PC-9 (cell line): ENCODE measurements around the gene SP3. TPM values are rescaled to one million over a fixed set of nuclear protein-coding genes. Genes with fewer than 3 reads are reported as not detected.

ENCODE experiments used
- BruUV-seq: library from RNA; stranded (reverse); fragments of 400-500 nt; replicated peaks from 2 replicates; lab custom pipeline; 2021; lab: Mats Ljungman, UMichigan
- CTCF ChIA-PET: fragments of 300-600 bp; sonication (Branson Sonifier 250); formaldehyde crosslinking; loops from one replicate; lab custom pipeline; 2022; ENCODE audit warnings: antibody characterized with exemption; lab: Charles Lee
- POLR2A ChIA-PET: fragments of 300-600 bp; sonication (Branson Sonifier 250); formaldehyde crosslinking; loops from one replicate; lab custom pipeline; 2022; ENCODE audit warnings: antibody characterized with exemption; ENCODE audit not compliant: unreplicated experiment; lab: Charles Lee
- DNase-seq, 2 experiments: peaks; one replicate each; pipeline versions ENCODE4 v3.0.0 to v3.0.0-alpha.2; 2015 to 2022; ENCODE audit warnings: mixed read lengths in 1 of 2
- H2AFZ ChIP-seq: fragments of 200-600 bp; sonication (generic); 2 replicates; pipeline ENCODE4 v1.8.1; 2017; ENCODE audit warnings: antibody characterized with exemption
- H3F3A ChIP-seq: fragments of 200-600 bp; sonication (generic); 2 replicates; pipeline ENCODE4 v1.8.1; 2017; ENCODE audit warnings: antibody characterized with exemption, mild to moderate bottlenecking, low read depth; ENCODE audit not compliant: insufficient read depth
- H3K27ac ChIP-seq: fragments of 200-600 bp; sonication (generic); 2 replicates; pipeline ENCODE4 v1.6.1; 2016; ENCODE audit warnings: mixed run types
- H3K27me3 ChIP-seq: fragments of 200-600 bp; sonication (generic); 2 replicates; pipeline ENCODE4 v1.6.1; 2016; ENCODE audit warnings: low read depth, mixed run types; ENCODE audit not compliant: insufficient read depth
- H3K36me3 ChIP-seq: fragments of 200-600 bp; sonication (generic); 2 replicates; pipeline ENCODE4 v1.6.1; 2016; ENCODE audit warnings: low read depth, mixed run types
- H3K4me1 ChIP-seq: fragments of 200-600 bp; sonication (generic); replicated peaks from 2 replicates; pipeline ENCODE4 v1.6.1; 2016; ENCODE audit warnings: mixed run types; ENCODE audit not compliant: insufficient read depth
- H3K4me2 ChIP-seq: fragments of 200-600 bp; sonication (generic); 2 replicates; pipeline ENCODE4 v1.6.1; 2017; ENCODE audit warnings: mixed run types
- H3K4me3 ChIP-seq: fragments of 200-600 bp; sonication (generic); 2 replicates; pipeline ENCODE4 v1.6.1; 2016; ENCODE audit warnings: mixed run types
- H3K79me2 ChIP-seq: fragments of 200-600 bp; sonication (generic); 2 replicates; pipeline ENCODE4 v1.6.1; 2017; ENCODE audit warnings: low read depth, mixed run types
- H3K9me2 ChIP-seq: fragments of 200-600 bp; sonication (generic); 2 replicates; pipeline ENCODE4 v1.8.1; 2017; ENCODE audit warnings: mild to moderate bottlenecking; ENCODE audit not compliant: insufficient read depth
- H3K9me3 ChIP-seq: fragments of 200-600 bp; sonication (generic); 2 replicates; pipeline ENCODE4 v1.8.1; 2016; ENCODE audit warnings: low read depth; ENCODE audit not compliant: insufficient read depth
- H4K20me1 ChIP-seq: fragments of 200-600 bp; sonication (generic); 2 replicates; pipeline ENCODE4 v1.8.1; 2017; ENCODE audit not compliant: insufficient read depth
- CTCF ChIP-seq: fragments of 200-600 bp; sonication (generic); conservative IDR thresholded peaks from 2 replicates; pipeline ENCODE4 v1.6.1; 2017; ENCODE audit warnings: mixed run types, antibody characterized with exemption, mild to moderate bottlenecking, moderate library complexity
- EZH2 ChIP-seq: fragments of 200-600 bp; sonication (generic); IDR thresholded peaks from 2 replicates; pipeline ENCODE4 v1.8.0; 2017; ENCODE audit warnings: antibody characterized with exemption, low read depth
- intact Hi-C: fragments of 100-400 bp; cut with micrococcal nuclease; formaldehyde crosslinking; loops from one replicate; pipeline ENCODE4 v1.10.0; 2022; ENCODE audit not compliant: unreplicated experiment
- total RNA-seq: library from RNA; stranded (reverse); gene quantifications from 2 replicates; pipeline ENCODE4 v1.2.3, GENCODE V29; 2021

SP3 gene
- total RNA-seq, 1 experiment from 2014 or later: 127 TPM

GRCh38 chr2:173862612-173863217, 102.5 kb downstream of the SP3 start:
- ChIA-PET POLR2A (no interaction called here), CTCF (no interaction called here)

GRCh38 chr2:173860566-173860965, 104.6 kb downstream of the SP3 start:
- Histone ChIP-seq H3K4me1 (no peaks in the 10 kb centered on the region), H3K4me3 (no peak overlapping the region), H3F3A (no peaks in the 10 kb centered on the region), H3K9me3 (no peaks in the 10 kb centered on the region), H2AFZ (no peak overlapping the region), H3K79me2 (no peaks in the 10 kb centered on the region), H3K27me3 (no peaks in the 10 kb centered on the region), H3K4me2 (no peak overlapping the region), H3K27ac (no peak overlapping the region), H3K9me2 (no peaks in the 10 kb centered on the region), H3K36me3 (no peaks in the 10 kb centered on the region), H4K20me1 (no peaks in the 10 kb centered on the region)
- no TSS peak for BruUV-seq
- ChIA-PET CTCF (no interaction called here), POLR2A (no interaction called here)
- intact Hi-C loops: no loop called here
- DNase-seq: no peak
- no peak for TF ChIP-seq CTCF

More at GRCh38 chr2:173862612-173863217, 102.5 kb downstream of the SP3 start:
- Histone ChIP-seq H3F3A (no peaks in the 10 kb centered on the region), H3K4me1 (no peaks in the 10 kb centered on the region), H4K20me1 (no peaks in the 10 kb centered on the region), H3K27ac (no peak overlapping the region), H3K9me3 (no peaks in the 10 kb centered on the region), H3K9me2 (no peaks in the 10 kb centered on the region), H3K27me3 (peaks cover 4% of the 10 kb centered on the region; the same call in 1 of the 2 replicates), H3K79me2 (no peaks in the 10 kb centered on the region), H3K36me3 (no peaks in the 10 kb centered on the region), H3K4me2 (no peak overlapping the region), H3K4me3 (no peak overlapping the region), H2AFZ (no peak overlapping the region)
- no peak for DNase-seq
- intact Hi-C loops: no loop called here
- TF ChIP-seq EZH2: no peak
- BruUV-seq: no TSS peak

- no peak overlapping the region for H2AFZ ChIP-seq
- no peak overlapping the region for H3K4me3 ChIP-seq
- no peaks in the 10 kb centered on the region for H4K20me1 ChIP-seq
- no peaks in the 10 kb centered on the region for H3K9me3 ChIP-seq
- no TSS peak for BruUV-seq
- H3K27me3 ChIP-seq: no peaks in the 10 kb centered on the region
- no peak overlapping the region for H3K4me2 ChIP-seq
- no peaks in the 10 kb centered on the region for H3F3A ChIP-seq
- intact Hi-C loops: no loop called here
- no peak for DNase-seq
- CTCF ChIA-PET: no interaction called here
- no peaks in the 10 kb centered on the region for H3K4me1 ChIP-seq
- POLR2A ChIA-PET: no interaction called here
- no peaks in the 10 kb centered on the region for H3K79me2 ChIP-seq
- TF ChIP-seq EZH2: no peak
- no peak for TF ChIP-seq CTCF
- no peak overlapping the region for H3K27ac ChIP-seq
- H3K9me2 ChIP-seq: no peaks in the 10 kb centered on the region
- no peaks in the 10 kb centered on the region for H3K36me3 ChIP-seq
Measured at GRCh38 chr2:173860082-173860481, 105.1 kb downstream of the SP3 start.

- H4K20me1 ChIP-seq: no peaks in the 10 kb centered on the region
- no peak overlapping the region for H3K4me2 ChIP-seq
- TF ChIP-seq CTCF: no peak
- TF ChIP-seq EZH2: no peak
- H3K9me2 ChIP-seq: no peaks in the 10 kb centered on the region
- no peaks in the 10 kb centered on the region for H3F3A ChIP-seq
- no peak overlapping the region for H2AFZ ChIP-seq
- CTCF ChIA-PET: interaction anchor here (0.6 to 0.7 kb wide), 2 partner anchors 24 to 543 kb away, joined by 3 to 6 read pairs; no protein-coding TSS in a partner anchor
- no peaks in the 10 kb centered on the region for H3K36me3 ChIP-seq
- no peak overlapping the region for H3K27ac ChIP-seq
- POLR2A ChIA-PET: no interaction called here
- H3K79me2 ChIP-seq: no peaks in the 10 kb centered on the region
- no peaks in the 10 kb centered on the region for H3K27me3 ChIP-seq
- H3K9me3 ChIP-seq: no peaks in the 10 kb centered on the region
- no TSS peak for BruUV-seq
- no peak for DNase-seq
- no peak overlapping the region for H3K4me3 ChIP-seq
- intact Hi-C loops: no loop called here
- no peaks in the 10 kb centered on the region for H3K4me1 ChIP-seq
Measured at GRCh38 chr2:173858291-173858731, 106.9 kb downstream of the SP3 start.
